ENCODE data around the gene ANKRD13C.

Gene ANKRD13C

GRCh38 chr1:70288166-70288565, 66.4 kb downstream of the ANKRD13C start:
- no peak for DNase-seq

GRCh38 chr1:70286453-70286852, 68.1 kb downstream of the ANKRD13C start:
- DNase-seq: no peak

GRCh38 chr1:70284366-70284765, 70.2 kb downstream of the ANKRD13C start:
- DNase-seq: no peak

GRCh38 chr1:70278710-70279109, 75.8 kb downstream of the ANKRD13C start:
- no peak for DNase-seq

GRCh38 chr1:70277875-70278274, 76.6 kb downstream of the ANKRD13C start:
- DNase-seq: no peak

GRCh38 chr1:70265946-70266345, 88.6 kb downstream of the ANKRD13C start:
- no peak for DNase-seq

GRCh38 chr1:70264839-70265238, 89.7 kb downstream of the ANKRD13C start:
- DNase-seq: no peak

- DNase-seq: no peak
These were observed 97.9 kb downstream of the ANKRD13C start for GRCh38 chr1:70256664-70257063.

- no peak for DNase-seq
These were observed 105.8 kb downstream of the ANKRD13C start for GRCh38 chr1:70248729-70249128.

- DNase-seq: no peak
These were observed 106.8 kb downstream of the ANKRD13C start for GRCh38 chr1:70247768-70248167.

- DNase-seq: no peak
These were observed 107.4 kb downstream of the ANKRD13C start for GRCh38 chr1:70247122-70247521.

GRCh38 chr1:70239940-70240339, 114.6 kb downstream of the ANKRD13C start:
- no peak for DNase-seq

- DNase-seq: no peak
These were observed 119.8 kb downstream of the ANKRD13C start for GRCh38 chr1:70234733-70235132.

- no peak for DNase-seq
These were observed 123.0 kb downstream of the ANKRD13C start for GRCh38 chr1:70231475-70231874.

- DNase-seq: no peak
These were observed 125.9 kb downstream of the ANKRD13C start for GRCh38 chr1:70228670-70229069.

GRCh38 chr1:70227439-70227838, 127.1 kb downstream of the ANKRD13C start:
- DNase-seq: no peak

GRCh38 chr1:70224954-70225353, 129.6 kb downstream of the ANKRD13C start:
- no peak for DNase-seq

- DNase-seq: no peak
These were observed 131.7 kb downstream of the ANKRD13C start for GRCh38 chr1:70222716-70223235.

- peak; percentile 89 for DNase-seq
These were observed 133.0 kb downstream of the ANKRD13C start, which contains the start of gene SRSF11 for GRCh38 chr1:70221238-70222121. SRSF11 (plus strand) TSS chr1:70221380; CDS start chr1:70221637, 257 bp downstream.

- no peak for DNase-seq
These were observed 133.8 kb downstream of the ANKRD13C start for GRCh38 chr1:70220517-70221237.

- DNase-seq: no peak
These were observed 134.5 kb downstream of the ANKRD13C start for GRCh38 chr1:70220015-70220414.

GRCh38 chr1:70211541-70211940, 143.0 kb downstream of the ANKRD13C start:
- no peak for DNase-seq

- DNase-seq: no peak
These were observed 143.7 kb downstream of the ANKRD13C start for GRCh38 chr1:70210820-70211219.

Data from NCI-H1694 treated with DMSO at 0.1 percent for 48 hours (cell line).